NCI-H2171 (cell line): Measurements from ENCODE around the gene PRPS2.

Experiments used
- DNase-seq: peaks from one replicate; lab custom pipeline; 2025; lab: John Stamatoyannopoulos, UW

The PRPS2 gene

GRCh38 chrX:12814420-12814819, 23.2 kb downstream of the PRPS2 start:
- no peak for DNase-seq

- DNase-seq: no peak
These were observed 26.3 kb downstream of the PRPS2 start for GRCh38 chrX:12817528-12817927.

- no peak for DNase-seq
These were observed 28.0 kb downstream of the PRPS2 start for GRCh38 chrX:12819222-12819621.

GRCh38 chrX:12820737-12821136, 29.5 kb downstream of the PRPS2 start:
- no peak for DNase-seq

- DNase-seq: no peak
These were observed 33.7 kb downstream of the PRPS2 start for GRCh38 chrX:12824944-12825343.

GRCh38 chrX:12825801-12826200, 34.6 kb downstream of the PRPS2 start:
- DNase-seq: no peak

- no peak for DNase-seq
These were observed 52.0 kb downstream of the PRPS2 start for GRCh38 chrX:12843061-12843667.

- DNase-seq: no peak
These were observed 52.6 kb downstream of the PRPS2 start for GRCh38 chrX:12843668-12844279.

GRCh38 chrX:12844319-12844718, 53.1 kb downstream of the PRPS2 start:
- no peak for DNase-seq

GRCh38 chrX:12865359-12865758, 74.1 kb downstream of the PRPS2 start:
- DNase-seq: no peak

GRCh38 chrX:12866451-12867377, 75.5 kb downstream of the PRPS2 start, which contains the start of gene TLR7:
TSS of gene TLR7 (plus strand) at chrX:12867072. CDS start at chrX:12867579, 507 bp downstream.
- DNase-seq: no peak

GRCh38 chrX:12867685-12868084, 76.5 kb downstream of the PRPS2 start:
- DNase-seq: no peak

GRCh38 chrX:12868747-12869146, 77.5 kb downstream of the PRPS2 start:
- DNase-seq: no peak

GRCh38 chrX:12871257-12871656, 80.0 kb downstream of the PRPS2 start:
- DNase-seq: no peak

GRCh38 chrX:12872741-12873140, 81.5 kb downstream of the PRPS2 start:
- DNase-seq: no peak
